Iris pigment epithelial cell (primary cell): ENCODE data around the gene SH3RF3.
A peak's percentile ranks its signal among the peaks of the same experiment; 100 is the strongest.

ENCODE experiments used
- DNase-seq: peaks from one replicate; pipeline ENCODE4 v3.0.0-alpha.2; 2011; ENCODE audit warnings: low read depth

The SH3RF3 gene

DNA sequence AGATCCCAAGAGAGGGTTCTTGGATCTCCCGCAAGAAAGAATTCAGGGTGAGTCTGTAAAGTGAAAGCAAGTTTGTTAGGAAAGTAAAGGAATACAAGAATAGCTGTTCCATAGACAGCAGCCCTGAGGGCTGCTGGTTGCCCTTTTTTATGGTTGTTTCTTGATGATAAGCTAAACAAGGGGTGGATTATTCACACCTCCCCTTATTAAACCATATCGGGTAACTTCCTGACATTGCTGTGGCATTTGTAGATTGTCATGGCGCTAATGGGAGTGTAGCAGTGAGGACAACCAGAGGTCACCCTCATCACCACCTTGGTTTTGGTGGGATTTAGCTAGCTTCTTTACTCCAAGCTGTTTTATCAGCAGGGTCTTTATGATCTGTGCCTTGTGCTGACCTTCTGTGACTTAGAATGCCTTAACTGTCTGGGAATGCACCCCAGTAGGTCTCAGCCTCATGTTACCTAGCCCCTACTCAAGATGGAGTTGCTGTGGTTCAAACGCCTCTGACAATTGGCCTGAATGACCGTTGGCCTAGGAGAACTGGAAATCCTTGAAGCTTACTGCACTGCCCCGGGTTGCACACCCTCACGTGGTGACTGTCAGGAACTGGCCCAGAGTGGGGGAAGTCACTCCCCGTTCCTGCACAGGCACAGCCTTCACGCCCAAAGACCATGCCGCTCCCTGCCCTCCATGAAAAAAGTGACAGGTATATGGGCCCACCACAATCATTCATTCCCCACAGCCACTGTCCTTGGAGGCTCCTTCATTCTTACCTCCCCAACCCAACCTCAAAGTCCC lies 347.8 kb downstream of the SH3RF3 start:
- no peak for DNase-seq

DNA sequence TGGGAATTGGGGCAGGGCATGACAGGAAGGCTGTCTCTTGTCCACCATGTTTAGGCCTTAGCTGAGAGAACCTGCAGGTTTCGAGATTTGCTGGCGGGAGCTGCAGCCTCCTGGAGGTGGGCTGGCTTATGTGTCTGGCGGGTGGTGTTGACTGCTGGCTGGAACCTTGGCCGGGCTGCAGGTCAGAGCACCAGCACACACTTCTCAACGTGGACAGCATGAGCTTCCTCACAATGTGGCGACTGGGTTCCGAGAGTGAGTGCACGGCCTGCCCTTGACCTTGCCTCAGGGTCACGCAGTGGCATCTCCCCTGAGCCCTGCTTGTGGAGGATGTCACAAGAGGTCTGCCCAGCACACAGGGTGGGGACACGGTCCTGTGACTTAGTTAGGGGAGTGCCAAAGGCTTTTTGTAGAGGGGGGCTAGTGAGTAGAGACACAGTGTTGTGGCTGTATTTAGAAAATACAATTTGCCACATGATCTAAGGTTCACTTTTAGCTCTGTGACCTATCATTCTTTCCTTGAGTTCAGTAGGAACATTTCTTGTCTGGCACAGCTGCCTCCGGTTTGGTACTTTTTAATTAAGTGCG lies 350.0 kb downstream of the SH3RF3 start:
- DNase-seq: no peak

DNA sequence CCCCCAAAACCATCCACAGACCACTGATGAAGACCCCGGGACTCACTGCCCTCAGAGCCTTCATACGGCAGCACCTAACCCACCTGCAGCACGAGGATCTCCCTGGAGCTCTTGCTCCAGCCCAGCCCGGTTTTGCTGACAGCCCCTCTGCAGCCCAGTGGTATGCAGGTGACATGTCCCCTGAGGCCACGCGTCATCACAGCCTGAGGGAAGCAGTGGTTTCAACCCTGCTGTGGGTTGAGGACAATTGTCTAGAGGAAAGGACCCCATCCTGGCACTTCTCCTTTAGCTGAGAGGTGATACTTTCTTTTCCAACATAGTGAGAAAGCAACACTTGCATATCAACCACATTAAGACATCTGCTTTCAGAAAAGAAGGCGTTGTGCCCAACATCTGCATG lies 350.8 kb downstream of the SH3RF3 start:
- DNase-seq: no peak

DNA sequence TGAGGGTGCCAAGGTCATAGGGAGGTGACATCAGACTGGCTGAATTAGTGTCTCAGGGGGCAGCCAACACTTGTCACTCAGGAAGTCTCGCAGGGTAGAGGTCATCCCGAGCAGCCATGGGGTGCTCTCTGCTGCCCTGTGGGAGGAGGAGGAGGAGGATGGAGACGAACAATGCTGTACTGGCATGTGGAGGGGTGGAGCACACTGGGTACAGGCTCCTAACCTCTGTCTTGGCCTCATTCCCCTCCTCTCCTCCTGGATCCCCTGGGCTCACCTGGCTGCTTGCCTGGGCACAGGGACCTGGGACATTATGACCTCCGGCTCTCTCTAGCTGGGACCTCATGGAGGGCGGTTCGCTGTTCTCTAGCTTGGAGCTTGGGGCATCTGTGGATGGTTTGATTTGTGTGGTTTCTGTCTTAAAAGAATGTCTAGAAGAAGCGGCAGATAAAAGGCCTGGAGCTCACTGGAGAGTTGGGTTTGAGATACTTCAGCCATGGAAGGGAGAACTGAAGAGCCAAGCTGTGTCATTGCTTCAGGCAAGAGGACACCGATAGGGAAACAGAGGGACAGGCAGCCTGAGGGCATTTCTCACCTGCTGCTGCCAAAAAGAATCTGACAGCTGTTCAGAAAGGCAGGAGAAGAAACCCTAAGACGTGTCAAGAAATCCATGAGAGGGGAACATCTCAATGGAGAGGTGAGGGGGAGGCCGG lies 351.6 kb downstream of the SH3RF3 start:
- DNase-seq: no peak

DNA sequence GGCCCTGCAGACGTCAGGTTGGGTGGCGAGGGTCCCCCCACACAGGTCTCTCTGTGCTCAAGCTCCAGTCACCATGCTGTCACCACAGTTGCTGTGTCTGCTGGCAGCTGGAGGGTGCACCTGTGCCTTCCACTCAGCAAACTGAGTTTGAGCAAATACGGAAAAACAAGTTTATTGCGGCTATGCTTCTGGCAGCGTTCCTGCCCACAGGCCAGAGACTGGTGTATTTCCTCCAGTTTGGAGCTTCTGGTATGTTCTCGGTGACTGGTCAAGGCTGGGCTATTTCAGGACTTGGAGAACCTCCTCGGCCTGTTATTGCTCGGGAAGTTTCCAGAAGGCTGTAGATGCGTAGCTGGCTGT lies 352.2 kb downstream of the SH3RF3 start:
- no peak for DNase-seq

DNA sequence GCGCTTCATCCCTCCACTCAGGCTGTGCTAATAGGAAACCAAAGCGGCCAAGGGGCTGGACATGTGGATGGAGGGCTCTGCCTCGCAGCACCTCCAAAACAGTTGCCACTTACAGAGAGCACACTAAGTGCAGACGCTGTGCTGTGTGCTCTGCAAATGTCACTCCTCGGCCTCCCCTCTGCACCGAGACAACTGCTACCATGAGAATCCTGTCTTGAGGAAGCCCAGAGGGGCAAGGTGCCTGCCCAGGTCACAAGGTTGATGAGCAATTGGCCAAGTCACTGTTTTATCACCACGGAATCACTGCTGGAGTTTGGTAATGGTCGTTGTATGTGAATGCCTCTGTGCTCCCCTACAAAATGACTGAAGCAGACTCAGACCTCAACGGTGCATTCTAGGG lies 352.6 kb downstream of the SH3RF3 start:
- no peak for DNase-seq

DNA sequence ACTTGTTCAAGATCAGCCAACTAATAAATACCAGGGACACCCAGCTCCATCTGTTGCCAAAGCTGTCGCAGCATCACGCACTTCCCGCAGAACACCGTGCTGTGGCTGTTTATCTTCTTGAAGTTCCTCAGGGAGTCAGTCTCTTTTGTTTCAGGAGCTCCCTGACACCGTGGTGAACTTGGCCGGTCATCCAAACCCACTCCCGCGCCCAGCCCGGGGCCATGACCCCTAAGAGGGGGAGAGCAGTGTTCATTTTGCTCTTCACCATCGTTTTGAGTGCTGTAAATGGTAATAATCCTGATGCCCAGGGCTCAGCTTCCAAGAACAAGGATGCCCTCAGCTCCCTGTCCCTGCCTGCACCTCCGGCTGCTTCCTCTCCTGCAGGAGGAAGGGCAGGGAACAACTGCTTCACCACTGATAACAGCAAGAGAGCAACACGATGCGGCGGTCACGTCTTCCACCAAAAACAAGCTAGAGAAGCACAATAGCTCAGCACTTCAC lies 353.4 kb downstream of the SH3RF3 start:
- no peak for DNase-seq

DNA sequence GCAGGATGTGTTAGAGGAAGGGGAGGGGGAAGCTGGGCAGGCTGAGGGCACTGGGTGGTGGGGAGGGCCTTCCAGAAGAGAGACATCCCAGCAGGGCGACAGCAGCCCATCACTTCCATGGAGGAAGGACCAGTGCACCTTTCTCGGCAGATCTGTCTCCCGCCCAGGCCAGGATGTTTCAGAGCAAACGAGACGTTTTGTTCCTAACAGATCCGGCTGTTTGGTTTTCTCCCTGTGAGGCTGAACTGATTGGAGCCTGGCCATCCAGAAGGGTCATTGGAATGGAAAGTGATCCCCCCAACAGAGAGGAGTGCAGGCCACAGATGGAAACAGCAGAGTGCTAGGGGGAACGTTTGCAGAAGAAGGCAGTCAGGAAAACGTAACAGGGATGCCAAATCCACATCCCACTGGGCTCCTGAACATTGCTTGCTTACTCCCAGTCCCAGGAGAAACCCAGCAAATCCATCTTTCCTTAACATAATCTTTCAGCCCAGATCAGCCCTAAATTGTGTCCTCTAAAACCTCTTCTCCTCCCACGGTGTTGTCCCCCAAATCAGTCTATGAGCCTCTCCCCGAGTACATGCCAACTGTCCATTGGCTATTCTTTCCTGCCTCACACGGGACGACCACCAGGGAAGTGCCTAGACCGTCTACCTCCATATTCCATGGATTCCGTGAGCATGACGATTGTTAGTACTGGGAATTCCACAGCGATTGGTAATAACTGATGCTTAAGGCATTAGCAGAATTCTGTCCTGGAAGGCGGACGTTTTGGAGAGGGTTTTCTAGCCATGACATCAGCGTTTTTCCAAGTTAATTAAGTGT lies 357.9 kb downstream of the SH3RF3 start:
- peak; percentile 77 for DNase-seq

DNA sequence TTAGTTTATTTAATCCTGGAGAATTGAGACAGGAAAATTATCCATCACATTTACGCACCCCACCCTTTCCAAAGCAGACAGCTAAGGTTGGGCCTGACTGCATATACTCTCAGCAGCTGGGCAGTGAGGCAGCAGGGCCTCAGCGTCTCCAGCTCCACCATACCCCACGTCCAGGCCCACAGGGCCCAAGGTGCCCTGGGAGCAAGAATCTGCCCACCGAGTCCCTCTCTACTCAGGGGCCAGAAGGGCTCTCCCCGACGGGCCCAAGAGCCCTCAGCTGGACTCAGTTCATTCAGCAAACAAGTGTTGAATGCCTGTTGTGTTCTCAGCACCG lies 358.5 kb downstream of the SH3RF3 start:
- DNase-seq: no peak

DNA sequence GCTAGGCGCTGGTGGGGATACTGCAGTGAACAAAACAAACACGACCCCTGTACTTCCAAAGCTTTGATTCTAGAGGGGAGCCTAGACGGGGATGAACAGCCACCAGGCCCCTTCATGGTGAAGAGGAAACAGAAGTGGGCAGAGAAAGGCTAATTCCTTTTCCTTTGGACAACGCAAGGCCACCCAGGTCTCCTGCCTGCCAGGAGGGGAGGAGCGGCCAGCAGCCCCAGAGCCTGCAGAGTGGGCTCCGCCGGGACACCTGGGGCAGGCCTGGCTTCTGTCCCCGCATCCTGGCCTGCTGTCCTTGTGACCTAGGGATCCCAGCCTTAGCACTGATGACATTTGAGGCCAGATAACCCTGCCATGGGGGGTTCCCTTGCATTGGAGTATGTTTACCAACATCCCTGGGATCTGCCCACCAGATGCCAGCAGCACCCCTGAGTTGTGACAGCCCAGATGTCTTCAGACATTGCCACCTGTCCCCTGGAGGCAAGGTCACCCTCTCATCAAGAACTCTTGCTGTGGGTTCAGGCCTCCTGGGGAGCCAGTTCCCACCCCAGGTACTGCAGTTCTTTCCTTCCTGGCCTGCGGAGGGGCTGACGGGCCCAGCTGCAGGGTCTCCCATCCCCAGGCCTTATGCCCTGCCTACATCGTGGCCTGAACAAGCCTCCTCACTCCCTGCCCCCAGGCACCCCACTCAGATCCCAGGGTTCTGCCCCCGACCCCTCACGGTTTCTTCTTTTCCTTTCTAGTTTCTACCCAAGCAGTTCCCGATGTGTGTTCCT lies 359.1 kb downstream of the SH3RF3 start:
- no peak for DNase-seq

DNA sequence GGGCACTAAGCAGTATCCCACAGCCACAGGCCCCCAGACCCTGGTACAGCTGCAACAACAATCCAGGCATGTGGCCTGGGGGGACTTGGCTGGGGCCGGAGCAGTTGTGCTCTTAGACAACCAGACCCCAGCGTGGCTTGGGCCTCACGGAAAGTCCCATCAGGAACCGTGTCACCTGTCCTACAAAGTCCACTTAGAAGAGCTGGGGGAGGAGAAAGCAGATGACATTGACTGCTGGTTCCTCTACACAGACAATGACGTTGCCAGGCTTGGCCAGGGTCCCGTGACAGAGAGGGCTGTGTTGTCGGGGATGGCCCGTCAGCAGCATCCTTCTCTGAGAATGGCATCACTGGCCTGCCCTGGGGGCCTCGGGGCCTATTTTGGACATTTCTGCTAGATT lies 360.3 kb downstream of the SH3RF3 start:
- no peak for DNase-seq

DNA sequence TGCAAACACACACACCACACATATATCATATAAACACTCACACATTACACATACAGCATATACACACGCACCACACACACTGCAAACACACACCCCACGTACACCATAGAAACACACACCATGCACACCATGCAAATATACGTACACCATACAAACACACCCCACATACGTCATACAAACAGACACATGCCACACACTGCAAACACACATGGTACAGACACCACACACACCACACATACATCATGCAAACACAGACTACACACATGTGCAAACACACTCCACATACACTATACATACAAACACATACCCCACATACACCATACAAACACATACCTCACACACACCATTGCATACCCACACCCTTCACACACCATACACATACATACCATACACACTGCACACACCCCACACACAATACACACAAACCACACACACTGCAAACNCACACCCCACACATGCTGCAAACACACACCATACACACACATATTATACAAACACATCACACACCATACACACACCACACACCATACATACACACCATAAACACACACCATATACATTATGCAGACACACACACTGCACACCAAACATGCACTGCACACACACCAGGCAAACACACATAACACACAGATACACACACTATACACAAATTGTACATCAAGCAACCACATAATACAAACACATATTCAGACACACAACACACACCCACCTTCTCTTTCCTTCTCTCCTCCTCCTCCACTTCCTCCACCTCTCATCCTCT lies 364.4 kb downstream of the SH3RF3 start:
- DNase-seq: no peak

DNA sequence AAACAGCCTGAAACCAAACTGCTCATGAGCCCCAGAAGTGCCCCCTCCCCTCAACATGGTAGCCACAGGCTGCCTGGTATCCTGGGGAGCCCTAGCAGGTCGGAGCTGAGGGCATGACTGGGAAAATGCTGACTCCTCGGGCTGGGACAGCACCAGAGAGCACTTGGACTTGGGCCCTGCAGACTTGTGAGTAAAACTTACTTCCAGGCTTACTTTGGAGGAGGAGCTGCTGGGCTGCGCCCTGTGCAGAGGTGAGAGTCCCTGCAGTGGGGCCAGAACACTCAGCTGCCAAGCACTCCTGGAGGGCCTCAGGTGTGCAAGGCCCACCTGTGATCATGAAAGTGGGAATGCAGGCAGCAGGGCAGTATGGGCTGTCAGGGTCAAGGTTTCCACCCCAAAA lies 365.3 kb downstream of the SH3RF3 start:
- DNase-seq: no peak

DNA sequence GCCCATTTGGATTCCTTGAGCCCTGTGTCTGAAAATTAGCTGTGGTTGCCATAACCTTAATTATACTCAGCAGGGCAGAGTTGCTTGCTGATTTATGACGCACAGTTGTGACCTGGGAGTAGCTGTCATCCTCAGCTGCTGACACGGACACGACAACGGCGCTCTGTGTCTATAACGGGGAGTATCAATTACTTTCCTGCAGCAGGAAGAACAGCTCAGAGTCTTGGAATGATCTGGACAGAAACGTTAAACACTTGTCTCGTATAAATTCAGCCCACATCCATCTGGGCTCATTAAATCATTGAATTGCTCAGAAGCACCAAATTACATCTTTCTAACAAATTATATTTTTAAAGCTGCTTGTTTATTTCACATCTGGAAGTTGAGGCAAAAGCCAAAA lies 368.5 kb downstream of the SH3RF3 start:
- peak; percentile 35 for DNase-seq

DNA sequence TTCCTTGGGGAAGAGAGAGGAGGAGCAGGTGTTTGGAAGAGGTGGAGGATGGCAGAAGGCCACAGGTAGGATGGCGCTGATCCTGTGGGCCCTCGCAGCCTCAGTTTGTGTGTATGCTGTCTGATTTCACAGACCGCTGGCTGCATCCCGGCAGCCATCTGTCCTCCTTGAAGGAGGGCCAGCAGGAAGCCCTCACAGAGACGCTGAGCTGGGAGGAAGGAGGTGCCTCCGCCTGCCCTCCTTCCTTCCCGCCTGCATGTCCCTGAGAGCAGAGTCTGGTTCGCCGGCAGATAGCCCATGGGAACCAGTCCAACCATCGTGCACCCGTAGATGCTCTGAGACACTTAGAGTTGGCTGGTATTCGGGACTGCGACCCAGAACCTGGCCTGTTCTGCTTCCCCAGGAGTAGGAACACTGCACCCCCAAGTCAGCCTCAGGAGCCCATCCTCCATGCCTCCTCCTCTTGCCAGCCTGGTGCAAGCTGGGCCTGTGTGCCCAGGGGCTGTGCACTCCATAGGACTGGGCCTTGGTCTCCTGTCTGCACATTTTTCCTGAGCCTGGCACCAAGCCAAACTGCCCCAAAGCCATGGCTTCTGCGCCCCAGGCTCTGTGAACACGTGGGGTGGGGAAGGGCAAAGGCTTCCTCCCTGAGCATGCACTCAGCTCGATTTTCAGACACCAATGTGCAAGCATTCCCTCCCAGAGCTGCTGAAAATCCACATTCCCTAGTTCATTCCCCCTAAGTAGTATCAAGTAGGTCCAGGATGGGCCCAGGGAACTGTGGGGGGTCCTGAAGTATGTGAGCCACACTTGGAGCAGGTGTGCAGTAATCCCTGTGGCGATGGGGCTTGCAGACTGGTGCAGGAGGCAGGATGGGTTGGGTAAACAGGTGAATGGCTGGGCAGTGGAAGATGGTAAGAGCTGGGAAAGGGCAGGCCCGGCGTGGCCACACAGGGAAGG lies 369.2 kb downstream of the SH3RF3 start:
- DNase-seq: no peak

DNA sequence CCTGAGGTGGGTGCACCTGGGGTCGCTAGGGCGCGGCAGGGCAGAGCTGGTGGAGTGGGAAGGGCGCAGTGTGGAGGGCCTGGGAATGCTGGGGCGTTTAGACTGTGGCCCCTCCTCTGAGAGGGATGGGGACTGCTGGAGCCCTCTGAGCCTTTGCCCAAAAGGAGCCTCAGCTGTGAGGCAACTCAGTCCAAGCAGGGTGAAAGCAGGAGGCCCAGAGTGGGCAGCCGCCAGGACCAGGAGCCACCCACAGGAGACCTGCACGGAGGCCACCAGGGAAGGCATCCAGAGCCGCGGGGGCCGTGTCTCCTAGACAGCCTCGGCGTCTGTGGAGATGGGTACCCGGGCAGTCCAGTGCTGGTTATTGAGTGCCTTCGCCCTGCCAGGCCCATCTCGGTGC lies 369.9 kb downstream of the SH3RF3 start:
- DNase-seq: no peak

DNA sequence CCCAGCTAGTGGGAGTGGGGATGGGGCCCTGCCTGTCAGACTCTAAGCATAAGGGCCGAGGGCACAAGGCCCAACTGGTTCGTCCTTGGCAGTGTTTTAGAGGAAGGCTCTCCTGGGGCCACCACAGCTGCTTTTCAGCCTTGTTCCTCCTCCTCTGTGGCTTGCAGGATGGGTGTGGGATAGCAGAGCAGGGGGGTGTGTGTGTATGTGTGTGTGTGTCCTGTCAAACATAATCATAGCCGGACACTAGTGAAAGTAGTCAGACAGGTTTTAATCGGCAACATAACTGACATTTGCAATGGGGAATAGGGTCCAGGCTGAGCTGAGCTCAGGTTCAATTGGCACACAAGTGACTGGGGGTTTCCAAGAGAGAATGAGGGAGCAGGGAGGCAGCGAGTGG lies 370.6 kb downstream of the SH3RF3 start:
- DNase-seq: no peak

DNA sequence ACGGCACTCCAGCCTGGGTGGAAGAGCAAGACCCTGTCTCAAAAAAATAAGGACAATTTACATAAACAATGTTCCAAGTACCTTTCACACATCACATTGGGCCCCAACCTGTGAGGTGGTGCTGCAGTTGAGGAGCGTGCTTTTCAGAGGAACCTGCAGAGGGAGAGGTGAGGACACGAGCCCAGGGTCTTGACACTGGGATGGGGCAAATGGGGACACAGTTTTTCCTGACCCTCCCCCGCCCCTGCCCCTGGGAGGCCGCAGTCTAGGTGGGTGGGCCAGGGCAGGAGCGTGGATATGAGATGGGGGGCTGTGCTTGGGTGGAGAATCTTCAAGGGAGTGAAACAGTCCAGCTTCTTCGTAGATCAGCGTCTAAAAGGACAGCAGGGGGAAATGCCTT lies 371.9 kb downstream of the SH3RF3 start:
- DNase-seq: no peak

DNA sequence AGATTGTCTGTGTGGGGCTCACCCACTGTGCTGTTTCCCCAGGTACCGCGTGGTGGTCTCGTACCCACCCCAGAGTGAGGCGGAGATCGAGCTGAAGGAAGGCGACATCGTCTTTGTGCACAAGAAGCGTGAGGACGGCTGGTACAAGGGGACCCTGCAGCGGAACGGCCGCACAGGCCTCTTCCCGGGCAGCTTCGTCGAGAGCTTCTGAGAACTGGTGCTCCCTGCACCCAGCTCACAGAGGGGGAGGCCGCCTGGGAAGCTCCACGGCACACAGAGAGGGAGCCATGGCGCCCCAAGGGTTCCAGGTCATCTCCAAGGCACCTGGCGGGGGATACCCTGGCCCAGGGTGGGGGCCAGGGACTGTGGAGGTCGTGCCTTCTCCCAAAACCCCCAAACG lies 372.5 kb downstream of the SH3RF3 start:
- no peak for DNase-seq

DNA sequence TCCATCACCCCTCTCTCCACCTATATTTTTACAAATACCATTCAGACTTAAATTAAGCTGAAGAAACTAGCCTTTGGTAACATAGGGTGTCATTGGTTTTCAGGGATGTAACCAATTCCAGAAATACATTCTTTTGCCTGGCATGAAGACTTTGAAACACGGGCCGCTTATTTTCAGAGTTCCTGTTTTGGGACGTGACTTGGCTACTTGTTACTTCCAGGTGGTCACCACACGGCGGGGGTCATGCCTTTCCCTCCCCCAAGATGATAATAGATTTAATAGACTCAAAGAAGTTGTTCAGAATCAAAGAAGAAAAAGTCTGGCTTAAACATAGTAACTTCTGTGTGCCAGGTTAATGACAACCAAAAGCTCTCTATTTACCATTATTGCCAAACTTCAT lies 374.2 kb downstream of the SH3RF3 start:
- no peak for DNase-seq
